HCT116 (cell line): ENCODE measurements around the gene PNMA6E. TPM values are rescaled to one million over a fixed set of nuclear protein-coding genes. Genes with fewer than 3 reads are reported as not detected.

Experiments used
- ATAC-seq: fragments of 200-7000 bp; cut with Tn5 transposase; 2 replicates; pipeline ENCODE4 v1.9.1; 2020; ENCODE audit warnings: mild to moderate bottlenecking, moderate library complexity
- BruUV-seq: library from RNA; stranded (reverse); fragments of 400-500 nt; replicated peaks from 2 replicates; lab custom pipeline; 2021; lab: Mats Ljungman, UMichigan
- CTCF ChIA-PET: fragments of 300-600 bp; sonication (Branson Sonifier 250); formaldehyde crosslinking; loops from one replicate; lab custom pipeline; 2021; ENCODE audit warnings: antibody characterized with exemption; lab: Charles Lee
- POLR2A ChIA-PET: fragments of 300-600, 350-600 bp; sonication (Branson Sonifier 250); formaldehyde crosslinking; loops from one replicate; lab custom pipeline; 2021; ENCODE audit warnings: antibody characterized with exemption; lab: Charles Lee
- RAD21 ChIA-PET, 2 experiments: fragments of 300-600 bp; sonication (Branson Sonifier 250); formaldehyde crosslinking; loops; one replicate each; lab custom pipeline; 2023; ENCODE audit warnings: low total read pairs in 2 of 2; ENCODE audit not compliant: uncharacterized antibody in 2 of 2, unreplicated experiment in 2 of 2, low non-redundant PET in 1 of 2; lab: Charles Lee
- DNase-seq: peaks from one replicate; pipeline ENCODE4 v3.0.0-alpha.2; 2010; ENCODE audit warnings: low read depth, low spot score
- H2AFZ ChIP-seq: fragments of 200-600 bp; shearing (Covaris generic), sonication (generic); 2 replicates; pipeline ENCODE4 v1.6.1; 2017; ENCODE audit warnings: low read depth, mixed run types, mixed read lengths, antibody characterized with exemption, low read length; ENCODE audit not compliant: poor library complexity, severe bottlenecking
- H3K27ac ChIP-seq: 2 replicates; pipeline ENCODE4 v1.5.1; 2012; ENCODE audit warnings: low read depth, low read length
- H3K27me3 ChIP-seq: fragments of 200-600 bp; sonication (generic); 2 replicates; pipeline ENCODE4 v1.6.1; 2016; ENCODE audit warnings: mixed run types, low read length, mixed read lengths; ENCODE audit not compliant: insufficient read depth
- H3K36me3 ChIP-seq, 2 experiments: fragments of 200-500 bp in 1 of 2; fragments of 200-600 bp in 1 of 2; sonication (Bioruptor generic) in 1 of 2; sonication (generic) in 1 of 2; 2 replicates each; pipeline versions ENCODE4 v1.5.1 to v1.6.1; 2014 to 2016; ENCODE audit warnings: low read length in 2 of 2, inconsistent platforms in 1 of 2, mixed read lengths in 1 of 2, mixed run types in 1 of 2; ENCODE audit not compliant: insufficient read depth in 2 of 2, control insufficient read depth in 1 of 2
- H3K4me1 ChIP-seq, 2 experiments: fragments of 200-600 bp in 1 of 2; sonication (generic) in 1 of 2; 2 replicates each; pipeline versions ENCODE4 v1.5.1 to v1.6.1; 2012 to 2017; ENCODE audit warnings: low read length in 2 of 2, inconsistent platforms in 1 of 2, mild to moderate bottlenecking in 1 of 2, mixed read lengths in 1 of 2, mixed run types in 1 of 2, moderate library complexity in 1 of 2; ENCODE audit not compliant: insufficient read depth in 2 of 2, control insufficient read depth in 1 of 2
- H3K4me2 ChIP-seq: fragments of 200-600 bp; sonication (generic); 2 replicates; pipeline ENCODE4 v1.6.1; 2017; ENCODE audit warnings: mixed run types, low read length, mixed read lengths
- H3K4me3 ChIP-seq, 2 experiments: fragments of 200-600 bp in 1 of 2; sonication (generic) in 1 of 2; replicated peaks in 1 of 2; 2 replicates each; pipeline ENCODE4 v1.5.1; 2011 to 2016; ENCODE audit warnings: low read length in 2 of 2, control low read depth in 1 of 2, low read depth in 1 of 2, mild to moderate bottlenecking in 1 of 2, mixed read lengths in 1 of 2, mixed run types in 1 of 2
- H3K79me2 ChIP-seq: fragments of 200-600 bp; sonication (generic); 2 replicates; pipeline ENCODE4 v1.6.1; 2017; ENCODE audit warnings: mild to moderate bottlenecking, mixed run types, low read length, moderate library complexity, mixed read lengths; ENCODE audit not compliant: insufficient read depth
- H3K9ac ChIP-seq: fragments of 200-600 bp; sonication (generic); 2 replicates; pipeline ENCODE4 v1.6.1; 2016; ENCODE audit warnings: low read length, mixed read lengths
- H3K9me2 ChIP-seq: fragments of 200-600 bp; sonication (generic), shearing (Covaris generic); 2 replicates; pipeline ENCODE4 v1.6.1; 2017; ENCODE audit warnings: mixed run types, mild to moderate bottlenecking, moderate library complexity; ENCODE audit not compliant: insufficient read depth
- H3K9me3 ChIP-seq, 2 experiments: fragments of 200-500 bp in 1 of 2; fragments of 200-600 bp in 1 of 2; sonication (Bioruptor generic) in 1 of 2; sonication (generic) in 1 of 2; 2 replicates each; pipeline ENCODE4 v1.6.1; 2014 to 2017; ENCODE audit warnings: low read length in 2 of 2, mixed read lengths in 2 of 2, inconsistent platforms in 1 of 2, low read depth in 1 of 2, mild to moderate bottlenecking in 1 of 2, mixed run types in 1 of 2, moderate library complexity in 1 of 2; ENCODE audit not compliant: control insufficient read depth in 1 of 2, insufficient read depth in 1 of 2
- H4K20me1 ChIP-seq: fragments of 200-600 bp; sonication (generic), shearing (Covaris generic); 2 replicates; pipeline ENCODE4 v1.6.1; 2017; ENCODE audit warnings: mixed run types, mild to moderate bottlenecking, moderate library complexity; ENCODE audit not compliant: insufficient read depth
- CBX3 ChIP-seq: IDR thresholded peaks from 2 replicates; pipeline ENCODE4 v1.6.1; 2012; ENCODE audit warnings: low read depth
- EZH2 ChIP-seq: fragments of 200-600 bp; sonication (generic); IDR thresholded peaks from 2 replicates; pipeline ENCODE4 v1.6.1; 2017; ENCODE audit warnings: antibody characterized with exemption, mixed run types
- POLR2A ChIP-seq: IDR thresholded peaks from 2 replicates; pipeline ENCODE4 v1.7.0; 2011; ENCODE audit warnings: borderline replicate concordance; ENCODE audit not compliant: insufficient read depth, insufficient read length; ENCODE audit errors: extremely low read depth
- SP1 ChIP-seq: IDR thresholded peaks from 2 replicates; pipeline ENCODE4 v1.6.1; 2012; ENCODE audit warnings: low read depth
- SRF ChIP-seq: IDR thresholded peaks from 2 replicates; pipeline ENCODE4 v1.6.1; 2012; ENCODE audit warnings: low read depth
- ZBTB33 ChIP-seq: IDR thresholded peaks from 2 replicates; pipeline ENCODE4 v1.6.1; 2011; ENCODE audit warnings: mild to moderate bottlenecking, low read length, moderate library complexity; ENCODE audit not compliant: insufficient replicate concordance; ENCODE audit errors: extremely low read depth
- ZNF274 ChIP-seq: fragments of 200-500 bp; sonication (Bioruptor generic); IDR thresholded peaks from 2 replicates; pipeline ENCODE4 v1.6.1; 2014; ENCODE audit warnings: mild to moderate bottlenecking, low read depth, low read length, inconsistent platforms
- intact Hi-C: fragments of 100-400 bp; cut with micrococcal nuclease; formaldehyde crosslinking; loops from 2 replicates; pipeline ENCODE4 v1.10.0; 2022
- total RNA-seq: library from RNA; stranded (reverse); gene quantifications from one replicate; pipeline ENCODE4 v1.2.1, GENCODE V29; 2021; ENCODE audit not compliant: unreplicated experiment

The PNMA6E gene
- total RNA-seq, 1 experiment from 2014 or later: not detected

DNA sequence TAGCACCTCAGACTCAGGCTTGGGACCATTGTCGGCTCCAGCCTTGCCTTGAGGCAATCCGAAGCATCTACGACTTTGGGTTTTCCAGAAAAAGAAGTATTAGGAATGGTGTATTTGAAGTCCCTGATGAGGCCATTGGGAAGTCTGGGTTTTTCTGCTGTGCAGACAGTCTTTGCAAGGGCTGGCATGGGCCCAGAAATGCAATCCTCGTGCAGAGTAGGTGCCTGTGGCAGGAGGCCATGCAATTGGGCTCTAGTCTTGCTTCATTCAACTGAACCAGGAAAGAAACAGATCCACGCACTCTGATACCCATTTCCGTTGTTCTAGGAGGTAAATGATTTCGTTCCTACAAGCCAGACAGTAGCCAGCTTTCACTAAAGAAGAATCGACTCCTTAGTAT is 22.5 kb upstream of the PNMA6E start:
- no peak for DNase-seq
- no peaks in the 10 kb centered on the region for H3K36me3 ChIP-seq
- no peak for ATAC-seq
- no peaks in the 10 kb centered on the region for H3K27me3 ChIP-seq
- no peak overlapping the region for H3K4me2 ChIP-seq
- no peaks in the 10 kb centered on the region for H4K20me1 ChIP-seq
- no peak for TF ChIP-seq SRF
- TF ChIP-seq ZNF274: no peak
- TF ChIP-seq ZBTB33: no peak
- H3K4me3 ChIP-seq: no peak overlapping the region
- H3K9me2 ChIP-seq: no peaks in the 10 kb centered on the region
- H3K27ac ChIP-seq: no peak overlapping the region
- RAD21 ChIA-PET: no interaction called here
- H3K79me2 ChIP-seq: no peaks in the 10 kb centered on the region
- intact Hi-C loops: no loop called here
- POLR2A ChIA-PET: no interaction called here
- CTCF ChIA-PET: no interaction called here
- H2AFZ ChIP-seq: no peak overlapping the region
- no peaks in the 10 kb centered on the region for H3K9me3 ChIP-seq
- no peaks in the 10 kb centered on the region for H3K4me1 ChIP-seq
- BruUV-seq: no TSS peak
- no peak overlapping the region for H3K9ac ChIP-seq

- Histone ChIP-seq H3K36me3 (no peaks in the 10 kb centered on the region), H3K79me2 (no peaks in the 10 kb centered on the region), H3K4me2 (no peak overlapping the region), H3K27ac (no peak overlapping the region), H3K4me3 (no peak overlapping the region), H2AFZ (no peak overlapping the region), H3K9me3 (no peaks in the 10 kb centered on the region), H3K9ac (no peak overlapping the region), H3K9me2 (no peaks in the 10 kb centered on the region), H3K27me3 (no peaks in the 10 kb centered on the region), H3K4me1 (no peaks in the 10 kb centered on the region), H4K20me1 (no peaks in the 10 kb centered on the region)
- intact Hi-C loops: no loop called here
- ChIA-PET POLR2A (no interaction called here), RAD21 (no interaction called here), CTCF (no interaction called here)
- TF ChIP-seq POLR2A (no peak), EZH2 (no peak), SP1 (no peak), CBX3 (no peak), ZBTB33 (no peak)
- ATAC-seq: no peak
- no TSS peak for BruUV-seq
- no peak for DNase-seq
Observed at GRCh38 chrX:153421856-153422255, 20.7 kb upstream of the PNMA6E start.
